Measurements from ENCODE around the gene STAMBPL1.

STAMBPL1 gene

DNA sequence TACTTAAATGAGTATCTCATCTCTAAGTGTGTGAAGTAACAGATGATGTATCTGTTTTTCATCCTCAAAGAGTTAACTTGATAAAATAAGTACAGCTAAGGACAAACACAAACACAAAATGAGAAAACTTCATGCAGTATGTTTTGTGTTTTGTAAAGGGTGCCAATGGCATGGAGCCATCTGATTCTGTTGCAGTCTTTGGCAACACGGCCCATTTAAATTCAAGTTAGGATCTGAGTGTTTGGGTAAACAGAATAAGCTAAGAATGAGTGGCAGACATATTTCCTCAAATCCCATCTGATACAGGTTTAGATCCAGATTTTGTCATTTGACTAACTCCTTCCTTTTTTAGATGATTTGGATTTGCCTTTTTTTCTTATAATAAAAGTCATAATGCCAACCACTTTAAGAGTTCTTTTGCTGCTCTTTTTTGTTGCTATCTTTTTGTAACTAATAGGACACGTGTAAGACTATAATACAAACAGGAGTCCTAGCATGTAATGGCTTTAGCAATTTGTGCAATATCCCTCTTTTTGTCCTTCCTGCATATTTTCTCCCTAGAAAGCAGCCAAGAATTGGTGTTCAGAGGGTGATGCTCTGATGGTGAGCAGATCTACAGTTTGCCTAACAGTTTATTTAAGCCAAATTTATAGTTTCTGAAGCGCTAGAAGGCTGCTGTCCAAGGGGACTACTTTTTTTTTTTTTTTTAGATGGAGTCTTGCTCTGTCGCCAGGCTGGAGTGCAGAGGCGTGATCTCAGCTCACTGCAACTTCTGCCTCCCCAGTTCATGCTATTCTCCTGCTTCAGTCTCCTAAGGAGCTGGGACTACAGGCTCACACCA, 91.4 kb downstream of the STAMBPL1 start:
- no peak overlapping the region for H3K27ac ChIP-seq
- DNase-seq (ENCODE audit: low read depth, low spot score): no peak
